Neutrophil (primary cell): Measurements from ENCODE around the gene ECT2.

Source experiments
- H3K27ac ChIP-seq: fragments of 200-600 bp; sonication (generic); 2 replicates; pipeline ENCODE4 v1.5.1; 2016; ENCODE audit warnings: mild to moderate bottlenecking, moderate library complexity
- H3K27me3 ChIP-seq: fragments of 200-600 bp; sonication (generic); 2 replicates; pipeline ENCODE4 v1.6.0; 2016; ENCODE audit warnings: mild to moderate bottlenecking
- H3K36me3 ChIP-seq: fragments of 200-600 bp; sonication (generic); 2 replicates; pipeline ENCODE4 v1.5.1; 2017
- H3K4me1 ChIP-seq, 2 experiments: fragments of 200-600 bp in 1 of 2; sonication (generic) in 1 of 2; 1 replicate in 1 of 2; 2 replicates in 1 of 2; pipeline versions ENCODE4 v1.5.1 to v1.6.1; 2013 to 2016; ENCODE audit warnings: low read depth in 1 of 2, low read length in 1 of 2, mild to moderate bottlenecking in 1 of 2, moderate library complexity in 1 of 2; ENCODE audit not compliant: control insufficient read depth in 1 of 2, insufficient read depth in 1 of 2
- H3K4me3 ChIP-seq, 2 experiments: fragments of 200-600 bp in 1 of 2; sonication (generic) in 1 of 2; 1 replicate in 1 of 2; 2 replicates in 1 of 2; pipeline ENCODE4 v1.5.1; 2013 to 2016; ENCODE audit warnings: low read depth in 1 of 2, low read length in 1 of 2, mild to moderate bottlenecking in 1 of 2, moderate library complexity in 1 of 2
- H3K9me3 ChIP-seq: fragments of 200-600 bp; sonication (generic); 2 replicates; pipeline ENCODE4 v1.5.1; 2016
- CTCF ChIP-seq: fragments of 200-600 bp; sonication (generic); IDR thresholded peaks from 2 replicates; pipeline ENCODE4 v1.5.1; 2016; ENCODE audit warnings: antibody characterized with exemption

Gene ECT2

DNA sequence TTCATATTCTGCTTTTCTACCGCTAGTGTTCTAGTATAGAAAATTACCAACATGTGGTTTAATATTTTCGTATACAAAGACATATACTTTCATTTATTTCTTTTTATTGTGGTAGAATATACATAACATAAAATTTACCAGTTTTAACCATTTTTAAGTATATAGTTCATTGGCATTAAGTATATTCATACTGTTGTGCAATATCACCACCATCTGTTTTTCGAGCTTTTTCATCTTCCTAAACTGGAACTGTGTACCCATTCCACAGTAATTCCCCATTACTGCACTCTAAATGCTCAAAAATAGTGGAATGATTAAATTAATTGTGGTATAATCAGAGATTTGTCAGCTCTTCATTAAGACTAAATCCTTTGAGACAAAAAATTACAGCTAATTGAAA is 62.9 kb downstream of the ECT2 start:
- Histone ChIP-seq H3K4me3 (no peak overlapping the region), H3K4me1 (peaks cover 3 to 11% of the 10 kb centered on the region in 2 experiments), H3K36me3 (peaks cover 38% of the 10 kb centered on the region), H3K27ac (no peak overlapping the region), H3K27me3 (no peaks in the 10 kb centered on the region), H3K9me3 (no peaks in the 10 kb centered on the region)
- TF ChIP-seq CTCF = no peak

- peaks cover 37% of the 10 kb centered on the region for H3K36me3 ChIP-seq
- peaks cover 3 to 11% of the 10 kb centered on the region in 2 experiments for H3K4me1 ChIP-seq
- H3K4me3 ChIP-seq = no peak overlapping the region
- H3K27ac ChIP-seq = no peak overlapping the region
- H3K9me3 ChIP-seq = no peaks in the 10 kb centered on the region
- TF ChIP-seq CTCF = no peak
- no peaks in the 10 kb centered on the region for H3K27me3 ChIP-seq
Measured at GRCh38 chr3:172814738-172815137, 64.2 kb downstream of the ECT2 start.

DNA sequence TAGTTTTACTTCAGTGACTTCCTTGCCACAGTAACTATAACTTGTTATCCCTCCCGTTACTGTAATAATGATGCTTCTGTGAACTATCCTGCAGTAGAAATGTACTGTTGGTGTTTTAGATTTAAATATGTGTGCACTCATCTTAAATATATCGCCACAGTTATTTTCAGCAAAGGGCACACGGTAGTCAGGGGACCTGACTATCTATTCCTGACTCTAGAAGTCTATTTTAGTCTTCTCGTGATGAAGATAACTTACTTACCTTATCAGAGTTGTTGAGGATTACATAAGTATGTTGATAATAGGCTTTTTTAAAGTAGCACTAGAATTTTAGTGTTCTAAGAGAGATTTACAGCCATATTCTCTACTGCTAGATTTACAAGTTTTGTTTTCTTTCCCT is 65.3 kb downstream of the ECT2 start:
- H3K4me1 ChIP-seq = peaks cover 3 to 11% of the 10 kb centered on the region in 2 experiments
- H3K27ac ChIP-seq = no peak overlapping the region
- H3K27me3 ChIP-seq = no peaks in the 10 kb centered on the region
- no peak overlapping the region for H3K4me3 ChIP-seq
- peaks cover 42% of the 10 kb centered on the region for H3K36me3 ChIP-seq
- no peaks in the 10 kb centered on the region for H3K9me3 ChIP-seq
- no peak for TF ChIP-seq CTCF

DNA sequence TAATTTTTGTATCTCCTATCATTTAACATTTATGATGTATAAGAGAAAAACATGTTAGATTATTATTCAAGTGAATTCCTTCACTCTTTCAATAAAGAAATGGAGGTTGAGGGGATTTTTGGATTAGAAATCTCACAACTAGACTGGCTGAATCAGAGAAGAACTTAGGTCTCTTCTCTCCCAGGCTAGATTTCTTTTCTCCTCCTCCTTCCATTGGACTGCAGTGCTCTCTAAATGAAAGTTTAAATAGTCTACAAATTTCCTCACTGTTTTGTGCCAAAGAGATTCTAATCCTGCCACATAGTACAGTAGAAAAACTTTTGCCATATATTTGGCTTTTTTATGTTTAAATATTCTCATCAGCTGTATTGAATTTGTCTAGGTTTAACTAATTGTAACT is 65.8 kb downstream of the ECT2 start:
- Histone ChIP-seq H3K27ac (no peak overlapping the region), H3K4me3 (no peak overlapping the region), H3K27me3 (no peaks in the 10 kb centered on the region), H3K9me3 (no peaks in the 10 kb centered on the region), H3K4me1 (peaks cover 3 to 11% of the 10 kb centered on the region in 2 experiments), H3K36me3 (peaks cover 46% of the 10 kb centered on the region)
- no peak for TF ChIP-seq CTCF

- peaks cover 48% of the 10 kb centered on the region for H3K36me3 ChIP-seq
- no peak overlapping the region for H3K4me3 ChIP-seq
- no peaks in the 10 kb centered on the region for H3K9me3 ChIP-seq
Measured at GRCh38 chr3:172816968-172817367, 66.4 kb downstream of the ECT2 start.

More at GRCh38 chr3:172816968-172817367, 66.4 kb downstream of the ECT2 start:
- TF ChIP-seq CTCF = no peak
- Histone ChIP-seq H3K4me1 (peaks cover 3 to 11% of the 10 kb centered on the region in 2 experiments), H3K27me3 (no peaks in the 10 kb centered on the region), H3K27ac (no peak overlapping the region)
